Measurements from ENCODE around the gene TBC1D4.
A peak's percentile ranks its signal among the peaks of the same experiment; 100 is the strongest.
"Not testable (repeated sequence)": the region's sequence is repeated elsewhere in the genome, so short reads cannot be mapped to it uniquely, and the experiment has no call there.

Gene TBC1D4

GRCh38 chr13:75365724-75366173, 116.2 kb downstream of the TBC1D4 start:
- DNase-seq (ENCODE audit: extremely low read depth in 1 of 2, low read depth in 1 of 2) = no peak

GRCh38 chr13:75364131-75364713, 117.7 kb downstream of the TBC1D4 start:
- no peak for DNase-seq (ENCODE audit: extremely low read depth in 1 of 2, low read depth in 1 of 2)

- no peak for DNase-seq (ENCODE audit: extremely low read depth in 1 of 2, low read depth in 1 of 2)
These were observed 118.6 kb downstream of the TBC1D4 start for GRCh38 chr13:75363371-75363770.

DNA sequence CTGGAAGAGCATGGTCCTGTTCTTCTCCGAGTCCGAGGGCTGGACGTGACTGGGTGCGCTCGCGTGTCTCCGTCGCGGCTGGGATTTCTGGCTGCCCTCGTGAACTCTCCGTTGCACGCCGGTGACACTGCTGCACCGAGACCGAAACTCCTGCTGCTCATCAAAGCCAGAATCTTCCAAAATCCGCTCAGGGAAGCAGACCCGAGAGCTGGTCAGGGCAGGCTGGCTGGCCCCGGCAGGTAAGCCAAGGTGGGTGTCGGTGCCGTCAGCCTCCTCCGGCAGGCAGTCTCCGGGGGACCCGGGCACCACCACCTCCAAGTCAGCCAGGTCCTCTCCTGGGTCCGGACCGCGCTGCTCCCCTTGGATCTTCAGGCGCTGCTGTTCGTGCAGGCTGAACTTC, 119.9 kb downstream of the TBC1D4 start:
- DNase-seq (ENCODE audit: extremely low read depth in 1 of 2, low read depth in 1 of 2) = no peak

DNA sequence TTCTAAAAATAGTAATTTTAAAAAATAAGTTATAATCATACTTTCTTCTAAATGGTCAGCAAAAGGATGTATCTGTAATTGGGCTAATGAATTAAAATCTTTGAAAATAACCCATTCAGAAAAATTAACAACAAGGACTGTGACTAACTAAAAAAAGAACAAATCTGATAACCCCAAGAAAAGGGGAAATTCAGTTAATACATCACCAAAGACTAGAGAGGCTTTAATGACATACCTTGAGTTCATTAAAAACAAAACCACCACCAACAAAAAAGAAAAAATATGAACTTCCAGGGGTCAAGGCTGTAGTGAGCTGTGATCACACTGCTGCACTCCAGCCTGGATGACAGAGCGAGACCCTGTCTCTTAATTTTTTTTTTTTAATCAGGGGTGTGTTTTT, 121.8 kb downstream of the TBC1D4 start:
- DNase-seq (ENCODE audit: extremely low read depth in 1 of 2, low read depth in 1 of 2) = no peak

DNA sequence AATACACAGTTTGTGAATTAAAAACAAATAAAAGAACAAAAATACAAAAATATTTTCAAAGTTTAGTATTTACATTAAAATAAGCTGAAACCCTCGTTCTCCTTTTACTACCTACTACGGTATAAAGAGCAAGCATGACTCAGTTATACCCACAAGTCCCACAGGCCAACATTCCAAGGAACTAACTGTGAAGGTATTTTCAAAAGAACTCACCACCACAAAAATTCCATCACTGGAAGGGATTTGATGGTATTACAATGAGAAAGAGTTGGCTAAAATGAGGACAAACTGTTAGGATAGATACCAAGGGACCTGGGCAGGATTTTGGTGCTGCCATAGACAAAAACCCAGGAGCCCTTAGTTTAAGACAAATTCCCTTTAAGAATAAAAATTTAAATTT, 122.7 kb downstream of the TBC1D4 start:
- DNase-seq (ENCODE audit: extremely low read depth in 1 of 2, low read depth in 1 of 2) = no peak

GRCh38 chr13:75357576-75358289, 124.2 kb downstream of the TBC1D4 start:
- DNase-seq (ENCODE audit: extremely low read depth in 1 of 2, low read depth in 1 of 2) = peak in 1 of 2 donors; percentile 11

DNA sequence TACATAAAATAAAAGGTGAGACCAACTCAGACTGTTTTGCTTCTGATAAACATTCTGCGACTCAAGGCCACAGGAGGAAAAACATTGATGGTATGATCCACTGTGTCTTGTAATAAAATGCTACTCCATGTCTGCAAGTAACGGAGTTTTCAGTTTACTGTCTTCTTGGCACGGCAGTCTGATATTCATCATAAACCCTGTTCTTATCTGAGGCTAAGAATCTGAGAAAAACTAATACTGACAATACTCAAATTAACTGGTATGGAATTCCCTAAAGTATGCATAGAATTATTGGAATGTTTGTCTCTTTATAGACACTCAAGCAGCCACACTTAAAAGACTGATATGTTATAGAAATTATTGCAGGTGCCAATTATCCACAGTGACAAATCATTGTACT, 125.5 kb downstream of the TBC1D4 start:
- DNase-seq (ENCODE audit: extremely low read depth in 1 of 2, low read depth in 1 of 2) = no peak

DNA sequence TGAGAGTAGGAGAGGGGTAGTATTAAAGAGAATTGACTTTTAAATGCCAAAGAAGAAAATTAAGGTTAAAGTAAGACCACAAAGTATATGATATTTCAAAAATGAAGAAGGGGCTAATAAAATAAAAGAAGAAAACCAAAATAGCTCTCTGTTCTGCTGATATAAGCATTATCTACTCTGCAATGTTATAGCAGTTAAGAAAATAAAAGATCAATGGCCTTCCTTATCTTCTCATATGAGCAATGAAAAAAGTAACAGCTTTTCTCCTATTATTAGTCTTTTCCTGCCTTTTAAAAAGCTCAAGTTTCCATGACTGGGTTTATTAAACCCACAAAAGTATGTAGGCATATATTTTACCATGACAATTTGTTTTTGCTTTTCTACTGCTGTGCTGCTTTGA, 126.4 kb downstream of the TBC1D4 start:
- no peak for DNase-seq (ENCODE audit: extremely low read depth in 1 of 2, low read depth in 1 of 2)

DNA sequence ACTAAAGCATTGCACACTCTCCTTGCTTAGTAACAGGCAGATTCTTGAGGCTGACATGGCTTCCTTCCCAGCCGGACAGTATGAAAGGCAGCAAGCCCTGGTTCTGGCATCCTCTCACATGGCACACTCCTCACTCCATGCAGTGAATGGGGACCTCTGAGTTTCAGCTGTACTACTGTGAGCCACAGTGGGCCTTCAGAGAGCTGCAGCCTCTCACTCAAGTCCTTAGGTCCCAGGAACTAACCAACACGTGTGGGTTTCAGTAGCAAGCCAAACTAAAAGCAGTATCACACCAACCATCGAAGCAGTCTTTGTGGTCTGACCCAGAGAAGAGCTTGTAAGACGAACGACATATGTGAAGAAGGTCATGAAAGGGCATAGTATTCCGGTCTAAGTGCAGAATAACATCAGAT, 128.2 kb downstream of the TBC1D4 start:
- DNase-seq (ENCODE audit: extremely low read depth in 1 of 2, low read depth in 1 of 2) = no peak

- DNase-seq (ENCODE audit: extremely low read depth in 1 of 2, low read depth in 1 of 2) = no peak
These were observed 129.2 kb downstream of the TBC1D4 start for GRCh38 chr13:75352641-75353327.

DNA sequence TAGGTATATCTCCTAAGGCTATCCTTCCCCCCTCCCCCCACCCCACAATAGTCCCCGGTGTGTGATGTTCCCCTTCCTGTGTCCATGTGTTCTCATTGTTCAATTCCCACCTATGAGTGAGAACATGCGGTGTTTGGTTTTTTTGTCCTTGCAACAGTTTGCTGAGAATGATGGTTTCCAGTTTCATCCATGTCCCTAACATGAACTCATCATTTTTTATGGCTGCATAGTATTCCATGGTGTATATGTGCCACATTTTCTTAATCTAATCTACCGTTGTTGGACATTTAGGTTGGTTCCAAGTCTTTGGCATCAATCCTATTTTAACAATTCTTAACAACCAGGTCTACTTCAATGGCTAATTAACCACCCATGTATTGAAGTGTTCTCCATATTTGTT, 130.4 kb downstream of the TBC1D4 start:
- DNase-seq (ENCODE audit: extremely low read depth in 1 of 2, low read depth in 1 of 2) = not testable (repeated sequence)

- DNase-seq (ENCODE audit: extremely low read depth in 1 of 2, low read depth in 1 of 2) = no peak
These were observed 134.0 kb downstream of the TBC1D4 start for GRCh38 chr13:75347925-75348324.

- DNase-seq (ENCODE audit: extremely low read depth in 1 of 2, low read depth in 1 of 2) = no peak
These were observed 134.5 kb downstream of the TBC1D4 start for GRCh38 chr13:75347457-75347856.

DNA sequence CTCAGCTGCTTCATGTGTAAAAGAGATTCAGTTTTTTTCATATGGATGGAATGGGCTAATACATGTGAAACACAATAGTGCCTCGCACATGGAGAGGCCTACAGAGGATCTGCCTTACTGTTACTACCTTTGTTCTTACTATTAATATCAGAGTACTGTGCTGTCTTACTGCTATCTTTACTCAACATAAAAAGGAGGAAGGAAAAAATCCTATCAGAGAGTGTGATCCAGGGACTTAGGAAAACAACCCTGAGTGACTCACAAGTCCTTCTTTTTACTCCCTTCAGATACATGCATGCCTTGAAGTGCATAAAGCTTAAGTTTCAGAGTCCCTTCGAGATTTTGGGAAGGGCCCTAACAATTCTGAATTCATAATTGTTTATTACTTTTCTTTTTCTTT, 136.8 kb downstream of the TBC1D4 start:
- no peak for DNase-seq (ENCODE audit: extremely low read depth in 1 of 2, low read depth in 1 of 2)

DNA sequence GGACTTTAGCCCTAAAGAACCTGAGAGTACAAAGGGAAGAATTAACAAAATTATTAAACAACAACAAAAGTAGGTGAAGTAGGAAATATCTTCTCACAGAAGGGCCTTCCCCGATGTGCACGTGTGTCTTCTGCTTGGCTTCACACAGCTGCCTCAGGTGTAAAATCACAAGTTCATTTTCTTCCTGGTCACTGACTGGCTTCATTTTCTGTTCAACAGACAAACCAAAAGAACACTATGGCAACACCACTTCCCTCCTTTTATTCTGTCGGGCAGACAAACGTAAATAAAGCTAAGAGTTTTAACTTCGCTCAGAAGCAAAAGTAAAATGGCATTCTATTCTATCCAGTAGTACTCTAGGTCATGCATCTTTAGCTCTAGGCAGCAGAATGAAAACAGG, 140.9 kb downstream of the TBC1D4 start:
- no peak for DNase-seq (ENCODE audit: extremely low read depth in 1 of 2, low read depth in 1 of 2)

DNA sequence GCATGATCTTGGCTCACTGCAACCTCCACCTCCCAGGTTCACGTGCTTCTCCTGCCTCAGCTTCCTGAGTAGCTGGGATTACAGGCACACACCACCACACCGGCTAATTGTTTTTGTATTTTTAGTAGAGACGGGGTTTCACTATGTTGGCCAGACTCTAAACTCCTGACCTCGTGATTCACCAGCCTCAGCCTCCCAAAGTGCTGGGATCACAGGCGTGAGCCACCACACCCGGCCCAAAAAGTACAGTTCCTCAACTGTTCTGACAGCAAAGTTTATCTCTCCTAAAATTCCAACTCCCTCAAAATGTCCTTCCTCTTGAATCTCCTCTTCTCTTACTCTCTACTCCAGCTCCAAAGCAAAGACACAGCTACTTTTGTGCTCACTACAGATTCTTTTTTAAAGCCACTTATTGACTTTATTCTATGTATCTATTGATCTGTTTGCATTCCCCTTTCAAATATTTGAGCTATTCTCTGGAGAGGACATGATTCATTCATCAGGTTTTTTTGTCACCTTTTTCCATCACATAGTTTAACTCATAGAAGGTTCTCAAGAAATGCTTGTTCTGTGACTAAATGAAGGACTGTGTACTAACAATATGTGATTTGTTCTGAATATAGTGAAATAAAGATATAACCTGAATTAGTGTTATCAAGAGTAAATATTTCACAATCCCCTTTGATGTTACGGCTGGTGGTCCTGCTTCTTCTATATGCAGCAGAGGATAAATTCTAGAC, 142.2 kb downstream of the TBC1D4 start:
- DNase-seq (ENCODE audit: extremely low read depth in 1 of 2, low read depth in 1 of 2) = no peak

DNA sequence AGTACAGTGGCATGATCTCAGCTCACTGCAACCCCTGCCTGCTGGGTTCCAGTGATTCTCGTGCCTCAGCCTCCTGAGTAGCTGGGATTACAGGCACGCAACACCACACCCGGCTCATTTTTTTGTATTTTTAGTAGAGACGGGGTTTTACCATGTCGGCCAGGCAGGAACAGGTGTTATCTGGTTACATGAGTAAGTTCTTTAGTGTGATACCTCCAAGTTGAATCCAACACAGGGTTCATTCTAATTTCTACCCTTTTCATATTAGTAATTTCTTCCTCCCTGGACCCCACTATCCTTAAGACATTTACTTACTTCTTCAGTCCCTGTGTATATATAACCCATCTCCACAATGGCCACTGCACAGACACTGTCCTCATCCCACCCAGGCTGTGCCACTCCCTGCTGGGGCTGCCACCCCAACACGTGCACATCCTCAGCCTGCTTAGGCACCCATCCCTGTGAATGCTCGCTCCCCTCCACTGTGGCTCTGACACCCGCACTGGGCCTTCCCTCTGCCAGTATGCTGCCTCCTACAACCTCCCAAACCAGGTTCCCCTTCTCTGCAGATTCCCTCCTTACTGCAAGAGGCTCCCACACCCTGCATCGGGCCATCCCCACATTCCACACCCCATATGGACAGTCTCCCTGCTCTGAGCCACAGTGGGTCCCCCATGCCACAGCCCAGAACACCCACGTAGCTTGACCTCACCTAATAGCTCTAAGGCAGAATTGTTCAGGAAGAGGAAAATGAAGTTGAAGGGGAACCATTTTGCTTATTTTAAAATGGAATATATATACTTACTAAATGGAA, 147.1 kb downstream of the TBC1D4 start:
- no peak for DNase-seq (ENCODE audit: extremely low read depth in 1 of 2, low read depth in 1 of 2)

GRCh38 chr13:75333103-75333502, 148.9 kb downstream of the TBC1D4 start:
- DNase-seq (ENCODE audit: extremely low read depth in 1 of 2, low read depth in 1 of 2) = no peak

DNA sequence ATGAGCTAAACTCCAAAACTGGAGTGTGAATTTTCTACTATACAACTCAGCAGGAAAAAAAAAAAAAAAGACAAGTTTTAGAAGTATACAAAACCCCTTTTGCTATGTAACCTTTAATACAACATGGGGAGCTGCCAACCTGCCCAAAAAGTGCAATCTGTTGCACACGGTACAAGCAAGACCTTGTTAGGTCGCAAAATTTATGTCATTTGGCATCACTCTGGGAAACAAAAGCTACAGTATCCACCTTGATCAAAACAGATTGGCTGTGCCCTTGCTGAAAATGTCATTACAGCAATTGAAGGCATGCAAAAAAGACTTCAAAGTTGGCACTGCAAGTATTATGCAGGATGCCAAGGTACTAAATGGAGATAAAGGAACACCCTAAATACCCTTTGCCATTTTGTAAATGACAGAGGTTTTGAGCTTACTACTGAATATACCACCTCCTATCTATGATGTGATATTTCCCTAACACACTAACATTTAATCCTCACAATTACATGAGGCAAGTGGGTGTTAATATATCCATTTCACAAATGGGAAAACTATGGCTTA, 150.1 kb downstream of the TBC1D4 start:
- no peak for DNase-seq (ENCODE audit: extremely low read depth in 1 of 2, low read depth in 1 of 2)
